T47D (cell line): Measurements from ENCODE around the gene PPFIBP1.

Experiments used
- DNase-seq, 2 experiments: peaks; one replicate each; pipeline versions ENCODE4 v3.0.0 to v3.0.0-alpha.2; 2011 to 2012; ENCODE audit warnings: low read depth in 1 of 2, low spot score in 1 of 2
- JUND ChIP-seq: IDR thresholded peaks from 2 replicates; pipeline ENCODE4 v1.6.1; 2012; ENCODE audit warnings: low read depth
- in situ Hi-C: cut with HindIII; loops from 2 replicates; pipeline ENCODE4 v1.10.0; 2016; ENCODE audit warnings: low sequenced_read_pairs, low pct_unique_long_range_greater_than_20kb

The PPFIBP1 gene

DNA sequence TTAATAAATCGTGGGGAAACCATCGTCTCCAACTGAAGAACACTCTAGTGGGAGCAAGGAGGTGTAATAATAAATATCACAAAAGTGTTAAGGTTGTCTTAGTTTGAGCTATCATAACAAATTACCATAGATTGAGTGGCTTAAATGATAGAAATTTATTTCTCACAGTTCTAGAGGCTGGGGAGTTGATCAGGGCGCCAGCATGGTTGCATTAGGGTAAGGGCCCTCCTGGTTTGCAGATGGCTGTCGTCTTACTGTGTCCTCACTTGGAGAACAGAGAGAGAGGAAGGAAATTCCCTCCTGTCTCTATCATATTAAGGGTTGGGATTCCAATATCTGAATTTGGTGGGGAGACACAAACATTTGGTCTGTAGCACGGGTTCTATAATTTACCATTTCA is 219.6 kb downstream of the PPFIBP1 start:
- no peak for TF ChIP-seq JUND
- in situ Hi-C loops, result no loop called here
- DNase-seq, result no peak
